ENCODE data around the gene SEZ6L2. TPM values are rescaled to one million over a fixed set of nuclear protein-coding genes. Genes with fewer than 3 reads are reported as not detected.
A peak's percentile ranks its signal among the peaks of the same experiment; 100 is the strongest.

The SEZ6L2 gene
- total RNA-seq, 4 donors from 2014 or later = 0.22 to 2.8 (median 1.1) TPM; not detected in 1

DNA sequence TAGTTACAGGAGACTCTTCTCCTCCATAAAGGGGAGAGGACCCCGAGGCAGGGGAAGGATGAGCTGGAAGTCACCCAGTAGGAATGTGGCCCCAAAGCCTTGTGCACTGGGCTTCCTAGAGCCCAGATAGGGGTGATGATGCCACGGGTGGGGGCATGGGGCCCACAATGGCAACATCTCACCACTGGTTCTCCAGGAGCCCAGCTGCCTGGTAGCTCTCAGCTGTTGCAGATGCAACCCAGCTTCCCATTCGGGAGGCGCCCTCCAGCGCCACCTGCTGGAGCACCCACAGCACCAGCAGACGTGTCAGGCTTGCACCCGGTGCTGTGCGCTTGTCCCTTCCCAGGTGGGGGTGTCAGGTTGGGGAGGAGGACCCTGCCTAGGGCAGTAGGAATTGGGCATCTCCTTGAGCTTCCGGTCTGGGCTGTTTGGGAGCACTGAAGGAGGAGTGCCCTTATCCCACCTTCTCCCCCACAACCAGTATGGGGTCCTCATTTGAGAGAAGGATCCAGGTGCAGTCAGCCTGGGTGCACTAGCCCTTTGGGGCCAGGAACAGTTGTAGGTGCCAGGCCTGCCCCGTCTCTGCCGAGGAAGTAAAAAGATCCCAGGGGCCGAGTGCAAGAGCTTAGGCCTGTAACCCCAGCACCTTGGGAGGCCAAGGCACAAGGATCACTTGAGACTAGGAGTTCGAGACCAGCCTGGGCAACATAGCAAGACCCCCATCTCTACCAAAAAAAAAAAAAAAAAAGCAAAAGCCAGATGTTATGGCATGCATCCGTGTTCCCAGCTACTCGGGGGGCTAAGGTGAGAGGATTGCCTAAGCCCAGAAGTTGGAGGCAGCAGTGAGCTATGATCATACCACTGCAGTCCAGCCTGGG, 50.7 kb downstream of the SEZ6L2 start:
- H3K36me3 ChIP-seq = peaks cover 26 to 54% (median 40%) of the 10 kb centered on the region in 3 donors
- no peaks in the 10 kb centered on the region for H3K27me3 ChIP-seq
- DNase-seq = no peak
- H3K4me3 ChIP-seq = no peak overlapping the region
- intact Hi-C loops (cut with DNase I) = no loop called here
- no peaks in the 10 kb centered on the region for H3K9me3 ChIP-seq
- peak overlapping the region in 1 of 4 donors; percentile 9 for H3K27ac ChIP-seq
- no peak for TF ChIP-seq POLR2A (IDR thresholded peaks at IDR 0.05)
- TF ChIP-seq, protein P1, sequence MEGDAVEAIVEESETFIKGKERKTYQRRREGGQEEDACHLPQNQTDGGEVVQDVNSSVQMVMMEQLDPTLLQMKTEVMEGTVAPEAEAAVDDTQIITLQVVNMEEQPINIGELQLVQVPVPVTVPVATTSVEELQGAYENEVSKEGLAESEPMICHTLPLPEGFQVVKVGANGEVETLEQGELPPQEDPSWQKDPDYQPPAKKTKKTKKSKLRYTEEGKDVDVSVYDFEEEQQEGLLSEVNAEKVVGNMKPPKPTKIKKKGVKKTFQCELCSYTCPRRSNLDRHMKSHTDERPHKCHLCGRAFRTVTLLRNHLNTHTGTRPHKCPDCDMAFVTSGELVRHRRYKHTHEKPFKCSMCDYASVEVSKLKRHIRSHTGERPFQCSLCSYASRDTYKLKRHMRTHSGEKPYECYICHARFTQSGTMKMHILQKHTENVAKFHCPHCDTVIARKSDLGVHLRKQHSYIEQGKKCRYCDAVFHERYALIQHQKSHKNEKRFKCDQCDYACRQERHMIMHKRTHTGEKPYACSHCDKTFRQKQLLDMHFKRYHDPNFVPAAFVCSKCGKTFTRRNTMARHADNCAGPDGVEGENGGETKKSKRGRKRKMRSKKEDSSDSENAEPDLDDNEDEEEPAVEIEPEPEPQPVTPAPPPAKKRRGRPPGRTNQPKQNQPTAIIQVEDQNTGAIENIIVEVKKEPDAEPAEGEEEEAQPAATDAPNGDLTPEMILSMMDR (IDR thresholded peaks at IDR 0.05) = peak; percentile 75 to 91 (median 81)
- WGBS, 2 donors = 26 to 36% methylated on average over 7 to 9 of the region's 15 CpGs
- H3K4me1 ChIP-seq = peaks cover 0 to 6% (median 0%) of the 10 kb centered on the region in 3 donors

DNA sequence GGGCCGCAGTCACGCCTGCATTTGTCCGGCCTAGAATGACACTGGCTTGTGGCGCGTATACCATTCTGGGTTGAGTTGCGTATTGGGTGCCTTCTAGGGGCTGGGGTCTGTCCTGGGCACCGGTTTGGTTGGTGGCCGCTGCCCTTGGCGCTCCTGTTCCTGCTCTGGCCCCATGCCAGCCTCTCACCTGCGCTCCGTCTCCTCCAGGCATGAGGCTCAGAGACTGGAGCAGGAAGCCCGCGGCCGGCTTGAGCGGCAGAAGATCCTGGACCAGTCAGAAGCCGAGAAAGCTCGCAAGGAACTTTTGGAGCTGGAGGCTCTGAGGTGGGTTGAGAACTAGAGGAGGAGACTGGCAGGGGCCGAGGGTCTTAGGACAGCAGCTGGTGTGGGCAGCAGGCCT, 53.7 kb downstream of the SEZ6L2 start:
- Histone ChIP-seq H3K4me1 (no peaks in the 10 kb centered on the region), H3K27ac (no peak overlapping the region), H3K4me3 (no peak overlapping the region), H3K27me3 (no peaks in the 10 kb centered on the region), H3K36me3 (peaks cover 33 to 83% (median 61%) of the 10 kb centered on the region in 3 donors), H3K9me3 (no peaks in the 10 kb centered on the region)
- intact Hi-C loops (cut with DNase I) = no loop called here
- whole genome bisulfite sequencing, 2 donors = 93 to 95% methylated on average over 7 to 10 of the region's 18 CpGs
- no peak for DNase-seq
- TF ChIP-seq, protein P1 (IDR thresholded peaks at IDR 0.05) = no peak
- no peak for TF ChIP-seq POLR2A (IDR thresholded peaks at IDR 0.05)

DNA sequence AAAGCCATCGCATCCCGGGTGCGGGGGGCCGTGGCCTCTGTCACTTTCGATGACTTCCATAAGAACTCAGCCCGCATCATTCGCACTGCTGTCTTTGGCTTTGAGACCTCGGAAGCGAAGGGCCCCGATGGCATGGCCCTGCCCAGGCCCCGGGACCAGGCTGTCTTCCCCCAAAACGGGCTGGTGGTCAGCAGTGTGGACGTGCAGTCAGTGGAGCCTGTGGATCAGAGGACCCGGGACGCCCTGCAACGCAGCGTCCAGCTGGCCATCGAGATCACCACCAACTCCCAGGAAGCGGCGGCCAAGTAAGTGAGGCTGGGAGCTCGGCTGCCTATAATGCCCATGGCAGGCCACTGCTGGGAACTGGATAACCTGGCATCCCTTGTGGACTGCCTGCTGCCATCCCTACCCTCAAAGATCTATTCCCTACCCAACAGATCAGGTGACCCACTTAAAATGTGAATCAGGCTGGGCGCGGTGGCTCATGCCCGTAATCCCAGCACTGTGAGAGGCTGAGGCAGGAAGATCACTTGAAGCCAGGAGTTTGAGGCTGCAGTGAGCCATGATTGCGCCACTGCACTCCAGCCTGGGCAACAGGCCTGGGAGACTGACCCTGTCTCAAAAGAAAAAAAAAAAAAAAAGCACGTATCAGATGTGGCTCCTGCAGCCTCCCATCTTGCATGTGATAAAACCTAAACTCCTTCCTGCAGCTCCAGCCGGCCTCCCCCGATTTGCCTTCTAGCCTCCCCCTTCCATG, 54.6 kb downstream of the SEZ6L2 start:
- TF ChIP-seq, protein P1 (IDR thresholded peaks at IDR 0.05) = no peak
- TF ChIP-seq POLR2A (IDR thresholded peaks at IDR 0.05) = no peak
- peaks cover 42 to 92% (median 70%) of the 10 kb centered on the region in 3 donors for H3K36me3 ChIP-seq
- intact Hi-C loops (cut with DNase I) = no loop called here
- H3K27me3 ChIP-seq = no peaks in the 10 kb centered on the region
- H3K27ac ChIP-seq = peak overlapping the region in 1 of 4 donors; percentile 16
- no peak for DNase-seq
- no peaks in the 10 kb centered on the region for H3K4me1 ChIP-seq
- H3K4me3 ChIP-seq = no peak overlapping the region
- 85 to 90% methylated on average over 11 to 14 of the region's 28 CpGs for WGBS, 2 donors
- no peaks in the 10 kb centered on the region for H3K9me3 ChIP-seq

DNA sequence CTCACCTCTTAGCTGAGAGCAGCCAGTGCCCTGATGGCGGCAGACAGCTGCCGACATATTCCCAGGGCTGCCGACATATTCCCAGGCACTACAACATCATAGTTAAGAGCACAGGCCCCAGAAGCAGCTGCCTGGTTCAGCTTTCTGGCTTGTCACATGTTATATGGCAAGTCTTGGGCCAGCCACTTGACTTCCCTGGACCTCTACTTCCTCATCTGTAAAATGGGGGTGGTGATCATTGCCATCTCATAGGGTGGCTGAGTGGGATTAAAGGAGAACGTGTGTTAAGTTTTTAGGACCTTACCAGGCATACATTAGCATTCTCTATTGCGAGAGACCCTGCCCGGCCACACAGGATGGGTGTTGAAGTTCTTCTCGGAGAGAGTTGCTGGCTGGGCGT, 55.4 kb downstream of the SEZ6L2 start:
- H3K4me3 ChIP-seq = no peak overlapping the region
- DNase-seq = no peak
- no peak overlapping the region for H3K27ac ChIP-seq
- H3K36me3 ChIP-seq = peaks cover 45 to 99% (median 70%) of the 10 kb centered on the region in 3 donors
- TF ChIP-seq, protein P1 (IDR thresholded peaks at IDR 0.05) = no peak
- no peak for TF ChIP-seq POLR2A (IDR thresholded peaks at IDR 0.05)
- WGBS, 2 donors = 84 to 100% methylated on average over 3 to 6 of the region's 8 CpGs
- H3K9me3 ChIP-seq = no peaks in the 10 kb centered on the region
- no peaks in the 10 kb centered on the region for H3K27me3 ChIP-seq
- no peaks in the 10 kb centered on the region for H3K4me1 ChIP-seq
- intact Hi-C loops (cut with DNase I) = no loop called here
